Large intestine (tissue), 3 donors: ENCODE results near the gene LPP. TPM values are rescaled to one million over a fixed set of nuclear protein-coding genes. Genes with fewer than 3 reads are reported as not detected.

ENCODE experiments used
- DNase-seq, 2 donors: peaks; one replicate each; pipeline versions ENCODE4 v3.0.0 to v3.0.0-alpha.2; 2013
- H3K27ac ChIP-seq: one replicate; pipeline ENCODE4 v1.5.1; 2013; ENCODE audit warnings: low read length
- H3K27me3 ChIP-seq: 2 replicates; pipeline ENCODE4 v1.6.1; 2013; ENCODE audit warnings: low read length; ENCODE audit not compliant: control insufficient read depth, insufficient read depth
- H3K36me3 ChIP-seq: 2 replicates; pipeline ENCODE4 v1.6.1; 2013; ENCODE audit warnings: low read length; ENCODE audit not compliant: control insufficient read depth, insufficient read depth
- H3K4me1 ChIP-seq: one replicate; pipeline ENCODE4 v1.6.1; 2013; ENCODE audit warnings: low read length; ENCODE audit not compliant: control insufficient read depth, insufficient read depth
- H3K4me3 ChIP-seq: one replicate; pipeline ENCODE4 v1.5.1; 2013; ENCODE audit warnings: low read length
- H3K9me3 ChIP-seq: one replicate; pipeline ENCODE4 v1.6.1; 2013; ENCODE audit warnings: mild to moderate bottlenecking, low read depth, low read length, moderate library complexity; ENCODE audit not compliant: control insufficient read depth
- WGBS: methylation state at CpG from one replicate; pipeline ENCODE4 v1.1.5; 2013; ENCODE audit warnings: low lambda C conversion rate; ENCODE audit not compliant: insufficient coverage; 5-methylcytosine and 5-hydroxymethylcytosine counted together
- polyA plus RNA-seq: library from polyadenylated mRNA; unstranded; fragments of 120-200 nt; gene quantifications from one replicate; pipeline ENCODE4 v1.2.1, GENCODE V29; 2013

Gene LPP
- polyA plus RNA-seq, 1 donor = 41.2 TPM

- Histone ChIP-seq H3K4me3 (no peak overlapping the region), H3K9me3 (no peaks in the 10 kb centered on the region), H3K27me3 (no peaks in the 10 kb centered on the region), H3K4me1 (peaks cover 7% of the 10 kb centered on the region), H3K36me3 (no peaks in the 10 kb centered on the region), H3K27ac (no peak overlapping the region)
- no peak for DNase-seq
- WGBS = no CpG with 5 or more reads among the region's 5 CpGs
These were observed 679.2 kb downstream of the LPP start for GRCh38 chr3:188832961-188833721.

GRCh38 chr3:188834349-188834748 lies 680.4 kb downstream of the LPP start:
- no CpG with 5 or more reads among the region's 3 CpGs for WGBS
- Histone ChIP-seq H3K9me3 (no peaks in the 10 kb centered on the region), H3K4me3 (no peak overlapping the region), H3K27me3 (no peaks in the 10 kb centered on the region), H3K4me1 (peaks cover 7% of the 10 kb centered on the region), H3K36me3 (no peaks in the 10 kb centered on the region), H3K27ac (no peak overlapping the region)
- no peak for DNase-seq

- no peak overlapping the region for H3K4me3 ChIP-seq
- peak in 1 of 2 donors; percentile 54 for DNase-seq
- no peaks in the 10 kb centered on the region for H3K27me3 ChIP-seq
- H3K27ac ChIP-seq = no peak overlapping the region
- peaks cover 3% of the 10 kb centered on the region for H3K36me3 ChIP-seq
- H3K4me1 ChIP-seq = no peaks in the 10 kb centered on the region
- no peaks in the 10 kb centered on the region for H3K9me3 ChIP-seq
- WGBS = no CpG with 5 or more reads among the region's 8 CpGs
These were observed 685.3 kb downstream of the LPP start for GRCh38 chr3:188839187-188839695.

GRCh38 chr3:188840290-188840689 lies 686.3 kb downstream of the LPP start:
- WGBS = no CpG with 5 or more reads among the region's 1 CpG
- Histone ChIP-seq H3K4me1 (no peaks in the 10 kb centered on the region), H3K36me3 (peaks cover 3% of the 10 kb centered on the region), H3K27ac (no peak overlapping the region), H3K4me3 (no peak overlapping the region), H3K27me3 (no peaks in the 10 kb centered on the region), H3K9me3 (no peaks in the 10 kb centered on the region)
- DNase-seq = no peak

- no peak for DNase-seq
- H3K4me1 ChIP-seq = peaks cover 2% of the 10 kb centered on the region
- whole genome bisulfite sequencing = no CpG with 5 or more reads among the region's 3 CpGs
- H3K9me3 ChIP-seq = no peaks in the 10 kb centered on the region
- no peaks in the 10 kb centered on the region for H3K27me3 ChIP-seq
- H3K27ac ChIP-seq = no peak overlapping the region
- no peak overlapping the region for H3K4me3 ChIP-seq
- H3K36me3 ChIP-seq = peaks cover 3% of the 10 kb centered on the region
These were observed 687.9 kb downstream of the LPP start for GRCh38 chr3:188841906-188842305.

GRCh38 chr3:188842639-188843038 lies 688.7 kb downstream of the LPP start:
- Histone ChIP-seq H3K27ac (no peak overlapping the region), H3K4me3 (no peak overlapping the region)
- 100% methylated on average over 1 of the region's 1 CpG for WGBS

GRCh38 chr3:188844096-188844495 lies 690.1 kb downstream of the LPP start:
- no peak for DNase-seq
- H3K9me3 ChIP-seq = no peaks in the 10 kb centered on the region
- H3K36me3 ChIP-seq = peaks cover 4% of the 10 kb centered on the region
- no peaks in the 10 kb centered on the region for H3K27me3 ChIP-seq
- H3K27ac ChIP-seq = no peak overlapping the region
- WGBS = no CpG with 5 or more reads among the region's 1 CpG
- no peak overlapping the region for H3K4me3 ChIP-seq
- H3K4me1 ChIP-seq = peaks cover 4% of the 10 kb centered on the region

More at GRCh38 chr3:188842639-188843038, 688.7 kb downstream of the LPP start:
- peaks cover 3% of the 10 kb centered on the region for H3K36me3 ChIP-seq
- H3K27me3 ChIP-seq = no peaks in the 10 kb centered on the region
- H3K4me1 ChIP-seq = peaks cover 4% of the 10 kb centered on the region
- DNase-seq = no peak
- H3K9me3 ChIP-seq = no peaks in the 10 kb centered on the region

GRCh38 chr3:188845514-188845913 lies 691.6 kb downstream of the LPP start:
- Histone ChIP-seq H3K4me3 (no peak overlapping the region), H3K4me1 (peaks cover 4% of the 10 kb centered on the region), H3K36me3 (peaks cover 4% of the 10 kb centered on the region), H3K27me3 (no peaks in the 10 kb centered on the region), H3K27ac (no peak overlapping the region), H3K9me3 (no peaks in the 10 kb centered on the region)
- no CpG with 5 or more reads among the region's 3 CpGs for WGBS
- DNase-seq = no peak

GRCh38 chr3:188848947-188849346 lies 695.0 kb downstream of the LPP start:
- no peak for DNase-seq

GRCh38 chr3:188853856-188854771 lies 700.2 kb downstream of the LPP start:
- Histone ChIP-seq H3K36me3 (no peaks in the 10 kb centered on the region), H3K27ac (no peak overlapping the region)
- WGBS = no CpG with 5 or more reads among the region's 4 CpGs

More at GRCh38 chr3:188848947-188849346, 695.0 kb downstream of the LPP start:
- H3K27ac ChIP-seq = no peak overlapping the region
- peaks cover 2% of the 10 kb centered on the region for H3K36me3 ChIP-seq
- H3K4me3 ChIP-seq = no peak overlapping the region
- H3K9me3 ChIP-seq = no peaks in the 10 kb centered on the region
- 100% methylated on average over 1 of the region's 8 CpGs for WGBS
- H3K27me3 ChIP-seq = no peaks in the 10 kb centered on the region
- H3K4me1 ChIP-seq = peaks cover 4% of the 10 kb centered on the region

More at GRCh38 chr3:188853856-188854771, 700.2 kb downstream of the LPP start:
- no peak for DNase-seq
- no peak overlapping the region for H3K4me3 ChIP-seq
- H3K4me1 ChIP-seq = no peaks in the 10 kb centered on the region
- H3K9me3 ChIP-seq = no peaks in the 10 kb centered on the region
- no peaks in the 10 kb centered on the region for H3K27me3 ChIP-seq
